HEK293T (cell line): ENCODE measurements around the gene PDE10A.

ENCODE experiments used
- CTCF ChIA-PET: fragments of 350-600 bp; formaldehyde crosslinking; extraction: SDS; loops from one replicate; lab custom pipeline; 2021; ENCODE audit warnings: antibody characterized with exemption, inconsistent platforms; lab: Yijun Ruan, JAX
- POLR2A ChIA-PET: fragments of 350-600 bp; formaldehyde crosslinking; extraction: SDS; loops from one replicate; lab custom pipeline; 2020; ENCODE audit warnings: antibody characterized with exemption, inconsistent platforms; lab: Yijun Ruan, JAX
- DNase-seq: peaks from one replicate; pipeline ENCODE4 v3.0.0; 2012; ENCODE audit warnings: mixed read lengths; ENCODE audit errors: extremely low spot score
- ARNT ChIP-seq: fragments of 450-650 bp; IDR thresholded peaks from 2 replicates; pipeline ENCODE4 v1.6.1; 2017; ENCODE audit warnings: mild to moderate bottlenecking
- BHLHE40 ChIP-seq: fragments of 450-650 bp; IDR thresholded peaks from 2 replicates; pipeline ENCODE4 v1.6.1; 2016; ENCODE audit warnings: mild to moderate bottlenecking, moderate library complexity, borderline replicate concordance
- CTBP1 ChIP-seq: fragments of 450-650 bp; IDR thresholded peaks from 2 replicates; pipeline ENCODE4 v1.6.1; 2016; ENCODE audit warnings: borderline replicate concordance
- ELF4 ChIP-seq: fragments of 450-650 bp; IDR thresholded peaks from 2 replicates; pipeline ENCODE4 v1.6.1; 2017; ENCODE audit warnings: antibody characterized with exemption
- FOXA1 ChIP-seq: fragments of 450-650 bp; IDR thresholded peaks from 2 replicates; pipeline ENCODE4 v1.6.1; 2016; ENCODE audit warnings: mild to moderate bottlenecking
- FOXK2 ChIP-seq: fragments of 450-650 bp; IDR thresholded peaks from 2 replicates; pipeline ENCODE4 v1.6.1; 2016; ENCODE audit warnings: mild to moderate bottlenecking
- FOXM1 ChIP-seq: fragments of 450-650 bp; IDR thresholded peaks from 2 replicates; pipeline ENCODE4 v1.6.1; 2017; ENCODE audit warnings: mild to moderate bottlenecking, borderline replicate concordance
- HDGF ChIP-seq: fragments of 450-650 bp; IDR thresholded peaks from 2 replicates; pipeline ENCODE4 v1.6.1; 2017; ENCODE audit warnings: antibody characterized with exemption, borderline replicate concordance
- L3MBTL2 ChIP-seq: fragments of 450-650 bp; conservative IDR thresholded peaks from 2 replicates; pipeline ENCODE4 v1.6.1; 2016; ENCODE audit warnings: mild to moderate bottlenecking
- LEF1 ChIP-seq: fragments of 450-650 bp; IDR thresholded peaks from 2 replicates; pipeline ENCODE4 v1.6.1; 2017; ENCODE audit warnings: mild to moderate bottlenecking, borderline replicate concordance
- NFRKB ChIP-seq: fragments of 450-650 bp; IDR thresholded peaks from 2 replicates; pipeline ENCODE4 v1.6.1; 2016; ENCODE audit warnings: mild to moderate bottlenecking, moderate library complexity
- PKNOX1 ChIP-seq: fragments of 450-650 bp; IDR thresholded peaks from 2 replicates; pipeline ENCODE4 v1.6.1; 2016
- SP1 ChIP-seq: fragments of 450-650 bp; IDR thresholded peaks from 2 replicates; pipeline ENCODE4 v1.6.1; 2017
- SUZ12 ChIP-seq: fragments of 450-650 bp; IDR thresholded peaks from 2 replicates; pipeline ENCODE4 v1.6.1; 2016; ENCODE audit warnings: mild to moderate bottlenecking
- TARDBP ChIP-seq: fragments of 450-650 bp; IDR thresholded peaks from 2 replicates; pipeline ENCODE4 v1.6.1; 2016
- ZNF384 ChIP-seq: fragments of 450-650 bp; IDR thresholded peaks from 2 replicates; pipeline ENCODE4 v1.6.1; 2016

The PDE10A gene

GRCh38 chr6:165640806-165641205 lies 22.2 kb downstream of the PDE10A start:
- no peak for TF ChIP-seq CTBP1
- TF ChIP-seq FOXA1 = no peak
- TF ChIP-seq ZNF384 = no peak
- no peak for TF ChIP-seq SP1
- no peak for TF ChIP-seq PKNOX1
- TF ChIP-seq FOXM1 = no peak
- no peak for TF ChIP-seq NFRKB
- POLR2A ChIA-PET = no interaction called here
- CTCF ChIA-PET = interaction anchor here (0.7 kb wide), 1 partner anchor 9 kb away, joined by 3 read pairs; no protein-coding TSS in a partner anchor
- DNase-seq = no peak

GRCh38 chr6:165638530-165638929 lies 24.5 kb downstream of the PDE10A start:
- ChIA-PET POLR2A (no interaction called here), CTCF (interaction anchor here (0.6 to 1.0 kb wide), 2 partner anchors 9 to 139 kb away, joined by 3 read pairs; no protein-coding TSS in a partner anchor)
- TF ChIP-seq FOXA1 (no peak), ELF4 (no peak), CTBP1 (no peak), LEF1 (no peak)
- DNase-seq = no peak

- CTCF ChIA-PET = no interaction called here
- POLR2A ChIA-PET = no interaction called here
- no peak for DNase-seq
- no peak for TF ChIP-seq TARDBP
- no peak for TF ChIP-seq L3MBTL2
- TF ChIP-seq SP1 = no peak
- no peak for TF ChIP-seq BHLHE40
- TF ChIP-seq SUZ12 = no peak
- no peak for TF ChIP-seq FOXK2
- TF ChIP-seq NFRKB = no peak
- no peak for TF ChIP-seq FOXM1
- TF ChIP-seq FOXA1 = no peak
- no peak for TF ChIP-seq ELF4
- TF ChIP-seq ZNF384 = no peak
- TF ChIP-seq ARNT = no peak
- no peak for TF ChIP-seq PKNOX1
These were observed 25.5 kb downstream of the PDE10A start for GRCh38 chr6:165637586-165637985.

GRCh38 chr6:165636402-165637048 lies 26.5 kb downstream of the PDE10A start:
- DNase-seq = no peak
- CTCF ChIA-PET = no interaction called here
- POLR2A ChIA-PET = no interaction called here
- no peak for TF ChIP-seq TARDBP
- no peak for TF ChIP-seq ELF4
- no peak for TF ChIP-seq LEF1
- TF ChIP-seq SP1 = no peak
- no peak for TF ChIP-seq ZNF384
- no peak for TF ChIP-seq CTBP1
- TF ChIP-seq FOXA1 = no peak
- TF ChIP-seq ARNT = no peak
- TF ChIP-seq FOXK2 = no peak
- TF ChIP-seq BHLHE40 = no peak
- no peak for TF ChIP-seq NFRKB
- no peak for TF ChIP-seq PKNOX1
- no peak for TF ChIP-seq SUZ12
- no peak for TF ChIP-seq L3MBTL2

- DNase-seq = no peak
- ChIA-PET POLR2A (no interaction called here), CTCF (no interaction called here)
- TF ChIP-seq CTBP1 = no peak
- no peak for TF ChIP-seq TARDBP
- TF ChIP-seq FOXK2 = no peak
- no peak for TF ChIP-seq HDGF
- TF ChIP-seq L3MBTL2 = no peak
- TF ChIP-seq ARNT = no peak
- no peak for TF ChIP-seq NFRKB
- TF ChIP-seq SP1 = no peak
- TF ChIP-seq FOXM1 = no peak
- no peak for TF ChIP-seq LEF1
These were observed 27.1 kb downstream of the PDE10A start for GRCh38 chr6:165635965-165636364.

GRCh38 chr6:165634101-165634880 lies 28.8 kb downstream of the PDE10A start:
- POLR2A ChIA-PET = no interaction called here
- no peak for DNase-seq
- TF ChIP-seq PKNOX1 = 0 out of 2 replicates have a peak, but pooled peaks have one; percentile 5
- TF ChIP-seq TARDBP = no peak
- TF ChIP-seq HDGF = no peak
- no peak for TF ChIP-seq SUZ12
- no peak for TF ChIP-seq ARNT
- TF ChIP-seq SP1 = no peak
- TF ChIP-seq L3MBTL2 = no peak
- TF ChIP-seq BHLHE40 = no peak

More at GRCh38 chr6:165634101-165634880, 28.8 kb downstream of the PDE10A start:
- CTCF ChIA-PET = no interaction called here
